Panc1 (cell line): Measurements from ENCODE around the gene CCDC8. TPM values are rescaled to one million over a fixed set of nuclear protein-coding genes. Genes with fewer than 3 reads are reported as not detected.

Experiments used
- ATAC-seq: fragments of 200-7000 bp; cut with Tn5 transposase; 2 replicates; pipeline ENCODE4 v1.9.1; 2020; ENCODE audit warnings: mild to moderate bottlenecking, moderate library complexity
- BruUV-seq: library from RNA; stranded (reverse); fragments of 400-500 nt; replicated peaks from 2 replicates; lab custom pipeline; 2021; lab: Mats Ljungman, UMichigan
- CTCF ChIA-PET: fragments of 300-600 bp; sonication (Branson Sonifier 250); formaldehyde crosslinking; loops from one replicate; lab custom pipeline; 2022; ENCODE audit warnings: antibody characterized with exemption; lab: Charles Lee
- POLR2A ChIA-PET: fragments of 300-600 bp; sonication (Branson Sonifier 250); formaldehyde crosslinking; loops from one replicate; lab custom pipeline; 2022; ENCODE audit warnings: antibody characterized with exemption; lab: Charles Lee
- DNase-seq: peaks from one replicate; pipeline ENCODE4 v3.0.0-alpha.2; 2010; ENCODE audit warnings: low read depth, low spot score
- H3K27ac ChIP-seq: 2 replicates; pipeline ENCODE4 v1.5.1; 2011; ENCODE audit warnings: mild to moderate bottlenecking, low read length, inconsistent platforms
- H3K27me3 ChIP-seq: fragments of 200-500 bp; sonication (Bioruptor generic); 2 replicates; pipeline ENCODE4 v1.6.0; 2014; ENCODE audit warnings: low read length, inconsistent platforms; ENCODE audit not compliant: control insufficient read depth, insufficient read depth
- H3K36me3 ChIP-seq: fragments of 200-500 bp; sonication (Bioruptor generic); 2 replicates; pipeline ENCODE4 v1.5.1; 2014; ENCODE audit warnings: inconsistent platforms, mild to moderate bottlenecking, low read length, moderate library complexity; ENCODE audit not compliant: control insufficient read depth, insufficient read depth
- H3K4me1 ChIP-seq: 2 replicates; pipeline ENCODE4 v1.5.1; 2011; ENCODE audit warnings: inconsistent platforms, mild to moderate bottlenecking, low read length, moderate library complexity; ENCODE audit not compliant: control insufficient read depth, insufficient read depth
- H3K4me3 ChIP-seq, 2 experiments: 2 replicates each; pipeline ENCODE4 v1.5.1; 2011 to 2012; ENCODE audit warnings: low read depth in 2 of 2, low read length in 2 of 2, mild to moderate bottlenecking in 2 of 2, inconsistent platforms in 1 of 2, moderate library complexity in 1 of 2
- H3K9me3 ChIP-seq: fragments of 200-500 bp; sonication (Bioruptor generic); 2 replicates; pipeline ENCODE4 v1.5.1; 2014; ENCODE audit warnings: low read depth, mild to moderate bottlenecking, inconsistent platforms, low read length, moderate library complexity; ENCODE audit not compliant: control insufficient read depth, insufficient read depth
- CTCF ChIP-seq: fragments of 450-650 bp; IDR thresholded peaks from 2 replicates; pipeline ENCODE4 v1.5.1; 2017; ENCODE audit warnings: mild to moderate bottlenecking
- POLR2AphosphoS5 ChIP-seq: IDR thresholded peaks from 2 replicates; pipeline ENCODE4 v1.6.1; 2012; ENCODE audit warnings: mild to moderate bottlenecking, low read depth, low read length, moderate library complexity
- REST ChIP-seq, 2 experiments: IDR thresholded peaks; 2 replicates each; pipeline ENCODE4 v1.6.1; 2011 to 2012; ENCODE audit warnings: low read depth in 2 of 2, control low read depth in 1 of 2, low read length in 1 of 2, mild to moderate bottlenecking in 1 of 2, moderate library complexity in 1 of 2; ENCODE audit not compliant: insufficient read depth in 1 of 2
- SIN3A ChIP-seq: IDR thresholded peaks from 2 replicates; pipeline ENCODE4 v1.6.1; 2012; ENCODE audit warnings: low read depth, mild to moderate bottlenecking, low read length, moderate library complexity, borderline replicate concordance; ENCODE audit not compliant: insufficient read depth
- TCF7L2 ChIP-seq: IDR thresholded peaks from 2 replicates; pipeline ENCODE4 v1.6.1; 2011; ENCODE audit warnings: mild to moderate bottlenecking, low read depth, low read length, inconsistent platforms
- in situ Hi-C: cut with HindIII; loops from 2 replicates; pipeline ENCODE4 v1.10.0; 2016; ENCODE audit warnings: low sequenced_read_pairs, low pct_unique_long_range_greater_than_20kb
- intact Hi-C: fragments of 100-400 bp; cut with micrococcal nuclease; formaldehyde crosslinking; loops from one replicate; pipeline ENCODE4 v1.10.0; 2022; ENCODE audit not compliant: unreplicated experiment
- total RNA-seq: library from RNA; stranded (reverse); gene quantifications from one replicate; pipeline ENCODE4 v1.2.1, GENCODE V29; 2021; ENCODE audit not compliant: unreplicated experiment

Gene CCDC8
- total RNA-seq, 1 experiment from 2014 or later: 5.4 TPM

GRCh38 chr19:46374536-46375475 lies 38.6 kb downstream of the CCDC8 start:
- intact Hi-C loops (no loop called here), in situ Hi-C loops (no loop called here)
- ChIA-PET POLR2A (no interaction called here), CTCF (no interaction called here)
- Histone ChIP-seq H3K36me3 (peaks cover 2% of the 10 kb centered on the region; the same call in 1 of the 2 replicates), H3K4me1 (no peaks in the 10 kb centered on the region; the same call in 1 of the 2 replicates), H3K4me3 (no peak overlapping the region), H3K27ac (no peak overlapping the region), H3K9me3 (no peaks in the 10 kb centered on the region), H3K27me3 (no peaks in the 10 kb centered on the region)
- DNase-seq: no peak
- no TSS peak for BruUV-seq
- ATAC-seq: no peak
- TF ChIP-seq REST (IDR thresholded peaks at IDR 0.05; ENCODE audit: insufficient read depth in 1 of 2, low read depth in 2 of 2, low read length in 1 of 2): no peak
- TF ChIP-seq CTCF: no peak
- no peak for TF ChIP-seq SIN3A
- TF ChIP-seq POLR2AphosphoS5: no peak
- TF ChIP-seq TCF7L2: no peak

- Histone ChIP-seq H3K36me3 (peaks cover 2% of the 10 kb centered on the region; the same call in 1 of the 2 replicates), H3K9me3 (no peaks in the 10 kb centered on the region), H3K27ac (no peak overlapping the region), H3K27me3 (no peaks in the 10 kb centered on the region), H3K4me3 (no peak overlapping the region), H3K4me1 (no peaks in the 10 kb centered on the region; the same call in 1 of the 2 replicates)
- no peak for TF ChIP-seq TCF7L2
- no peak for TF ChIP-seq SIN3A
- no peak for TF ChIP-seq CTCF
- no peak for TF ChIP-seq REST (IDR thresholded peaks at IDR 0.05; ENCODE audit: insufficient read depth in 1 of 2, low read depth in 2 of 2, low read length in 1 of 2)
- no peak for TF ChIP-seq POLR2AphosphoS5
- ATAC-seq: peak; percentile 49
- ChIA-PET CTCF (no interaction called here), POLR2A (no interaction called here)
- in situ Hi-C loops: no loop called here
- intact Hi-C loops: no loop called here
- DNase-seq: no peak
- BruUV-seq: no TSS peak
These were observed 39.6 kb downstream of the CCDC8 start for GRCh38 chr19:46373491-46374359.
